Mesothelial cell of epicardium (in vitro differentiated cells): ENCODE data around the gene IGSF11. TPM values are rescaled to one million over a fixed set of nuclear protein-coding genes. Genes with fewer than 3 reads are reported as not detected.

Experiments used
- DNase-seq, 2 experiments: peaks; one replicate each; pipeline ENCODE4 v3.0.0; 2021; ENCODE audit warnings: low spot score in 2 of 2; ENCODE audit not compliant: unreplicated experiment in 2 of 2
- H3K27ac Mint-ChIP-seq: 2 replicates; pipeline ENCODE4 v1.8.0; 2021; ENCODE audit warnings: mixed read lengths
- H3K27me3 Mint-ChIP-seq: 2 replicates; pipeline ENCODE4 v1.8.0; 2021; ENCODE audit warnings: low read depth, mixed read lengths
- H3K36me3 Mint-ChIP-seq: 2 replicates; pipeline ENCODE4 v1.8.0; 2021; ENCODE audit warnings: mixed read lengths
- H3K4me1 Mint-ChIP-seq: 2 replicates; pipeline ENCODE4 v1.8.0; 2021; ENCODE audit warnings: mixed read lengths
- H3K4me3 Mint-ChIP-seq: 2 replicates; pipeline ENCODE4 v1.8.0; 2021; ENCODE audit warnings: mild to moderate bottlenecking, moderate library complexity, mixed read lengths
- H3K9me3 Mint-ChIP-seq: 2 replicates; pipeline ENCODE4 v1.8.0; 2021; ENCODE audit warnings: mixed read lengths
- total RNA-seq: library from RNA; stranded (reverse); gene quantifications from 3 replicates; pipeline ENCODE4 v1.2.1, GENCODE V29; 2021
- TF ChIP-seq, protein P1 (sequence below): fragments of 200-600 bp; sonication (generic); IDR thresholded peaks from one replicate; pipeline ENCODE4 v1.5.0; 2021; ENCODE audit warnings: antibody characterized with exemption; ENCODE audit not compliant: unreplicated experiment

The IGSF11 gene
- total RNA-seq, 1 donor from 2014 or later, result 2.0 TPM

DNA sequence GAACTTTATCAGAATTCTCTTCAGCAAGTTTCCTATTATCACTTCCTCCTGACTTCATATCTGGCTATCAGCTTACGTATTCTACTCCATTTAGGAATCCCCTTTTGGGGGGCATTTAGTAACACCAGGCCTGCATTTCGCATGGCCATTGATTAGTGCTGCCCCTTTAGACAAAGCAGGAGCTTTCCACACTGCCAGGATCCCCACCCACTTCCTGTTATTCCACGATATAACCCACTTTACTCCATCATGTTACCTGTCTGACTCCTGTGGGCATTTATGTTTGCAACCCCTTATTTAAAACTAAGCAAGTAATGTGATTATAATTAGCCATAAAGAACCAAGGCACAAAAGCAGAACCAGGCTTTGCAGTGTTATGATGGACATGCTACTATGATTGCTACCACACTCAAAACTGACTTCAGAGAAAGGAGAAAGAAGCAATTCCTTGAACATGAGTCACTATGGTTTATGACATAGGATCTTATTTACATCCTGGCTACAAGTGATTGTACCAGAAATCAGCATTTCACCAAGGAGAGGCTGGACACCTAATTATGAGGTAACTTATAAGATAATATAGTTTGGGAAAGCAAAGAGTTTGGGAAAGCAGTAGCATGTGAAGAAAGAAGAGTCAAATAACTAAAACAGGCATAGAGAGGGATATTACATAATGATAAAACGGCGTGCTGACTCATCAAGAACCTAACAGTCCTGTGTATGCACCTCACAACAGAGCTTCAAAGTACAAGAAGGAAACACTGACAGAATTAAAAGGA lies 96.3 kb downstream of the IGSF11 start:
- H3K27ac Mint-ChIP-seq, result no peak overlapping the region
- H3K36me3 Mint-ChIP-seq, result no peaks in the 10 kb centered on the region
- DNase-seq, result no peak
- TF ChIP-seq, protein P1, sequence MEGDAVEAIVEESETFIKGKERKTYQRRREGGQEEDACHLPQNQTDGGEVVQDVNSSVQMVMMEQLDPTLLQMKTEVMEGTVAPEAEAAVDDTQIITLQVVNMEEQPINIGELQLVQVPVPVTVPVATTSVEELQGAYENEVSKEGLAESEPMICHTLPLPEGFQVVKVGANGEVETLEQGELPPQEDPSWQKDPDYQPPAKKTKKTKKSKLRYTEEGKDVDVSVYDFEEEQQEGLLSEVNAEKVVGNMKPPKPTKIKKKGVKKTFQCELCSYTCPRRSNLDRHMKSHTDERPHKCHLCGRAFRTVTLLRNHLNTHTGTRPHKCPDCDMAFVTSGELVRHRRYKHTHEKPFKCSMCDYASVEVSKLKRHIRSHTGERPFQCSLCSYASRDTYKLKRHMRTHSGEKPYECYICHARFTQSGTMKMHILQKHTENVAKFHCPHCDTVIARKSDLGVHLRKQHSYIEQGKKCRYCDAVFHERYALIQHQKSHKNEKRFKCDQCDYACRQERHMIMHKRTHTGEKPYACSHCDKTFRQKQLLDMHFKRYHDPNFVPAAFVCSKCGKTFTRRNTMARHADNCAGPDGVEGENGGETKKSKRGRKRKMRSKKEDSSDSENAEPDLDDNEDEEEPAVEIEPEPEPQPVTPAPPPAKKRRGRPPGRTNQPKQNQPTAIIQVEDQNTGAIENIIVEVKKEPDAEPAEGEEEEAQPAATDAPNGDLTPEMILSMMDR, result no peak
- H3K4me3 Mint-ChIP-seq, result no peak overlapping the region
- peaks cover 12% of the 10 kb centered on the region for H3K4me1 Mint-ChIP-seq
- no peaks in the 10 kb centered on the region for H3K27me3 Mint-ChIP-seq
- H3K9me3 Mint-ChIP-seq, result peaks cover 12% of the 10 kb centered on the region

DNA sequence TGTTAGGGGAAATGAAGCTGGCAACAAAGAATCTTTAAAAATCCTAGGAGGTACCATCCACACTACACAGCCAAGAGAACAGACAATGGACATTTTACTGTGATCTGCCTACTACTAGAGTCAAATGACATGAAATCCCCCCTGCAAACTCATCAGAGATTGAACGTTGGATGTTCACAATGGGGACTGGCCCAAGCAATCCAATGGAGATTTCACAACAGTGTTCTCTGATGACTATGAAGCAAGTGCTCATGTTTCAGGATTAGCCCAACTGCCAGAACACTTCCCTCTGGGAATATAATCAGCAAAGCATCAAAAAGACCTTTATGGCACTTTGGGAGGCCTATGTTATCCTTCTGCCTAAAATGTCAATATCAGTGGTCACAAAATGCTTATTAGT lies 97.8 kb downstream of the IGSF11 start:
- Mint-ChIP-seq H3K36me3 (no peaks in the 10 kb centered on the region), H3K27me3 (no peaks in the 10 kb centered on the region), H3K4me3 (no peak overlapping the region), H3K9me3 (peaks cover 12% of the 10 kb centered on the region), H3K27ac (no peak overlapping the region), H3K4me1 (no peaks in the 10 kb centered on the region)
- TF ChIP-seq, protein P1, result no peak
- DNase-seq, result no peak

DNA sequence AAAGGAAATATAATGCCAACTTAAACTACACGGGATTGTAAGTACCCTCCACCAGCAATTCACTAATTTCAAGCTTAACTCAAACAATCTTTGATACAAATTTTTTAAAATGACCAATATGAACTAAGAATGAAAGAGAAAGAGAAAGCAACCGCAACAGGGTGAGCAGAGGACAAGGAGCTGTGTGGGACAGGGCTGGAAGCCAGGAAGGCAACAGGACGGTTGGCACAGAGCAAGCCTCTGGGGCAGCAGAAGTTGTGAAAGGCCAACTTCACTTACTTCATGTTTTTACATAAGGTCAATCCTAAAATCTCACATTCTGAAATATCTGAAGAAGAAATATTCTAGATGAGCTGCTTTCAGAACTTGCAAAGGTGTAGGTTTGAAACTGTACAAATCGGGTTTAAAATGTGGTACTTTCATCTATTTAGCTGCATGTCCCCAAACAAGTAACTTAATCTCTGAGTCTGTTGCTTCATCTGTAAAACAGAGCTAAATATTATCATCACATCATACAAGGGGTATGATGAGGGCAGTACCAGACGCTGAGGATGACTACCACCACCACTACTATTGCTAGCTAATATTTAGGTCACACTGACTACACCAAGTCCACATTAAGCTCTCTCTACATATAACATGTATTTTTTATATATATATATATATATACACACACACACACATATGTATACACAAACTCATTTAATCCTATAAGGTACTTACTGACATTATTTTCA lies 101.7 kb downstream of the IGSF11 start:
- H3K4me1 Mint-ChIP-seq, result no peaks in the 10 kb centered on the region
- no peak for DNase-seq
- no peaks in the 10 kb centered on the region for H3K9me3 Mint-ChIP-seq
- TF ChIP-seq, protein P1, result no peak
- no peaks in the 10 kb centered on the region for H3K27me3 Mint-ChIP-seq
- no peaks in the 10 kb centered on the region for H3K36me3 Mint-ChIP-seq
- no peak overlapping the region for H3K27ac Mint-ChIP-seq
- H3K4me3 Mint-ChIP-seq, result no peak overlapping the region

DNA sequence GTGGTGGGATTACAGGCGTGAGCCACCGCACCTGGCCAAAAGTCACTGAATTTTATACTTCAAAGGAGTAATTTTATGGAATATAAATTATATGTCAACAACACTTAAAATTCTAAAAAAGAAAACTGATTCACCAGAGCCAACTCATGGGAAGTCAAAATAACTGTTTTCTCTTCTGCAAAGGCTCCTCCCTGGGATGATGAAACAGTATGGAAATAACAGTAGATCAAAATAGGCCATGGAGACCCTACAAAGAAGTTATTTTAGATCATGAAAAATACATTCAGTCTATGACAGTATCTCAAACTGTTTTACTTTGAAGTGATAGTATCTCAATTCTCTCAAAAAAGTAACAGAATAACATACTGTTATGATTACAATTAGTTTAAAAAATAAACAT lies 102.7 kb downstream of the IGSF11 start:
- H3K36me3 Mint-ChIP-seq, result no peaks in the 10 kb centered on the region
- H3K4me1 Mint-ChIP-seq, result no peaks in the 10 kb centered on the region
- no peak overlapping the region for H3K27ac Mint-ChIP-seq
- no peaks in the 10 kb centered on the region for H3K27me3 Mint-ChIP-seq
- DNase-seq, result no peak
- TF ChIP-seq, protein P1, result no peak
- no peaks in the 10 kb centered on the region for H3K9me3 Mint-ChIP-seq
- no peak overlapping the region for H3K4me3 Mint-ChIP-seq

DNA sequence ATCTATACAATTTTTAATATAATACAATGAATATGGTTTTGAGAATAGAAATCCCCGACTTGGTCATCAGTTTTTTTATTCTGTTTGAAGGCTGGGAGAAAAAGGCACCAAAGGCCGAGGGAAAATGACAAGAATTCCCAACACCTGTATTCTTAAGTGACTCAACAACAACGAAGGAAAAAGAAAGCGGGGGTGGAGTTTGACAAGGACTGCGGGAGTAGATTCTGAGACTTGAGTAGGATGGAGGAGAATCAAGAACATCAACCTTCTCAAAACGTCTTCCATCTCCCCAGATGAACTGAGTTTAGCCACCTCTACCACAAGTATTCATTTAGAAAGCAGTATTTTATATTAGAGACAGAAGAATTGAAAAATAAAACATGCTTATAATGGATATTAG lies 107.2 kb downstream of the IGSF11 start:
- Mint-ChIP-seq H3K36me3 (no peaks in the 10 kb centered on the region), H3K4me1 (no peaks in the 10 kb centered on the region), H3K27ac (no peak overlapping the region), H3K4me3 (no peak overlapping the region), H3K9me3 (no peaks in the 10 kb centered on the region), H3K27me3 (no peaks in the 10 kb centered on the region)
- DNase-seq, result no peak
- TF ChIP-seq, protein P1, result no peak
